ENCODE results near the gene MOCS2.

Gene MOCS2

GRCh38 chr5:53095217-53095616 lies 14.3 kb downstream of the MOCS2 start:
- no peak for DNase-seq (ENCODE audit: low read depth in 2 of 2)

- no peak for DNase-seq (ENCODE audit: low read depth in 2 of 2)
These were observed 17.3 kb downstream of the MOCS2 start for GRCh38 chr5:53092242-53092641.

GRCh38 chr5:53091289-53091688 lies 18.3 kb downstream of the MOCS2 start:
- DNase-seq (ENCODE audit: low read depth in 2 of 2), result no peak

GRCh38 chr5:53090229-53090628 lies 19.3 kb downstream of the MOCS2 start:
- DNase-seq (ENCODE audit: low read depth in 2 of 2), result no peak

- DNase-seq (ENCODE audit: low read depth in 2 of 2), result no peak
These were observed 20.0 kb downstream of the MOCS2 start for GRCh38 chr5:53089481-53089991.

GRCh38 chr5:53087621-53088121 lies 21.9 kb downstream of the MOCS2 start:
- DNase-seq (ENCODE audit: low read depth in 2 of 2), result no peak

- no peak for DNase-seq (ENCODE audit: low read depth in 2 of 2)
These were observed 22.4 kb downstream of the MOCS2 start for GRCh38 chr5:53087171-53087570.

GRCh38 chr5:53084546-53085255 lies 24.9 kb downstream of the MOCS2 start:
- no peak for DNase-seq (ENCODE audit: low read depth in 2 of 2)

- no peak for DNase-seq (ENCODE audit: low read depth in 2 of 2)
These were observed 25.6 kb downstream of the MOCS2 start for GRCh38 chr5:53083927-53084326.

GRCh38 chr5:53080271-53080670 lies 29.3 kb downstream of the MOCS2 start:
- DNase-seq (ENCODE audit: low read depth in 2 of 2), result no peak

- no peak for DNase-seq (ENCODE audit: low read depth in 2 of 2)
These were observed 33.5 kb downstream of the MOCS2 start for GRCh38 chr5:53076014-53076583.

GRCh38 chr5:53073348-53073747 lies 36.2 kb downstream of the MOCS2 start:
- no peak for DNase-seq (ENCODE audit: low read depth in 2 of 2)

GRCh38 chr5:53071738-53072137 lies 37.8 kb downstream of the MOCS2 start:
- no peak for DNase-seq (ENCODE audit: low read depth in 2 of 2)

- DNase-seq (ENCODE audit: low read depth in 2 of 2), result no peak
These were observed 38.3 kb downstream of the MOCS2 start for GRCh38 chr5:53071298-53071697.

GRCh38 chr5:53069626-53070025 lies 39.9 kb downstream of the MOCS2 start:
- DNase-seq (ENCODE audit: low read depth in 2 of 2), result peak; percentile 21 to 22

GRCh38 chr5:53068291-53068836 lies 41.2 kb downstream of the MOCS2 start:
- no peak for DNase-seq (ENCODE audit: low read depth in 2 of 2)

GRCh38 chr5:53067641-53068040 lies 41.9 kb downstream of the MOCS2 start:
- DNase-seq (ENCODE audit: low read depth in 2 of 2), result no peak

- DNase-seq (ENCODE audit: low read depth in 2 of 2), result no peak
These were observed 43.5 kb downstream of the MOCS2 start for GRCh38 chr5:53066088-53066487.

GRCh38 chr5:53063791-53064190 lies 45.8 kb downstream of the MOCS2 start:
- no peak for DNase-seq (ENCODE audit: low read depth in 2 of 2)

GRCh38 chr5:53063176-53063575 lies 46.4 kb downstream of the MOCS2 start:
- DNase-seq (ENCODE audit: low read depth in 2 of 2), result no peak

GRCh38 chr5:53059281-53059680 lies 50.3 kb downstream of the MOCS2 start:
- DNase-seq (ENCODE audit: low read depth in 2 of 2), result no peak

GRCh38 chr5:53055365-53055764 lies 54.2 kb downstream of the MOCS2 start:
- DNase-seq (ENCODE audit: low read depth in 2 of 2), result no peak

GRCh38 chr5:53053364-53053763 lies 56.2 kb downstream of the MOCS2 start:
- DNase-seq (ENCODE audit: low read depth in 2 of 2), result no peak
